Measurements from ENCODE around the gene LCAT. TPM values are rescaled to one million over a fixed set of nuclear protein-coding genes. Genes with fewer than 3 reads are reported as not detected.
A peak's percentile ranks its signal among the peaks of the same experiment; 100 is the strongest.

LCAT gene, protein sequence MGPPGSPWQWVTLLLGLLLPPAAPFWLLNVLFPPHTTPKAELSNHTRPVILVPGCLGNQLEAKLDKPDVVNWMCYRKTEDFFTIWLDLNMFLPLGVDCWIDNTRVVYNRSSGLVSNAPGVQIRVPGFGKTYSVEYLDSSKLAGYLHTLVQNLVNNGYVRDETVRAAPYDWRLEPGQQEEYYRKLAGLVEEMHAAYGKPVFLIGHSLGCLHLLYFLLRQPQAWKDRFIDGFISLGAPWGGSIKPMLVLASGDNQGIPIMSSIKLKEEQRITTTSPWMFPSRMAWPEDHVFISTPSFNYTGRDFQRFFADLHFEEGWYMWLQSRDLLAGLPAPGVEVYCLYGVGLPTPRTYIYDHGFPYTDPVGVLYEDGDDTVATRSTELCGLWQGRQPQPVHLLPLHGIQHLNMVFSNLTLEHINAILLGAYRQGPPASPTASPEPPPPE
- total RNA-seq (ENCODE audit: unreplicated experiment): 17.0 TPM
- long read RNA-seq: 0 reads

DNA sequence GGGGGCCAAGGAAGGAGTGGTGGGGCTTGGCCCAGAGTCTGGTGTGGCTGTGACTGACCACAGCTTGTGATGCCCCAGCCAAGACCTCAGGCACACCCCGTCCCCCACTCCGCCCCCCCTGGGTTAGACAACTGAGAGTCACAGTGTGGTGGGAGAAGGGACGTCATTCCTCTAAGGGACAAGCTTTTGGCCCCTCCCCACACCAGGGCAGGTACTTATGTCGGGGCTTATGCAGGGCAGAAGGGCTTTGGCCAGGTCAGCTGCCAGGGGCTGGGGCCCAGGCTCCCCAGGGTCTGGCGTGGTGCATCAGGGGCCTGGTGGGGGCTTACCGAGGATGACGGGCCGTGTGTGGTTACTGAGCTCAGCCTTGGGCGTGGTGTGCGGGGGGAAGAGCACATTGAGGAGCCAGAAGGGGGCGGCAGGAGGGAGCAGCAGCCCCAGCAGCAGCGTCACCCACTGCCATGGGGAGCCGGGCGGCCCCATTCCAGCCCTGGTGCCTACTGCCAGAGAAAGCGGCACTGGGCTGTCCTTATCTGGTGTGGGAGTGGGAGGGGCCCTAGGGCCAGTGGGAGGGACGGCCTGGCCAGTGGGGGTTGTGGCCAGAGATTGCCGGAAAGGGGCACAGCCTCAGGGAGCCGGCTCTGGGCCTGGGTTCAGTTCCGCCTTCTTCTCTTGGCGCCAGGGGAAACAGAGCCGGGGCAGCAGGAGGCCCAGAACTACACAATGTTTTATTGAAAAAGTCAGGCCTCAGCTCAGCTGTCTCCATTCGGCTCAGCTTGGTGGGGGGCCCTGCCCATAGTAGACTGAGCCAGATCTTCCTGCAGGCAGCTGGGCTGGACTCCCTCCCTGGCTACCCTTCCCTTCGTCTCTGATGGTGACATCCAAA, at the start of gene LCAT:
TSS of gene LCAT (minus strand) at position 502 of the 886 bp plus-strand sequence. CDS start at position 483, 19 bp downstream.
- no peak for DNase-seq (ENCODE audit: low spot score)
- Mint-ChIP-seq H3K4me3 (ENCODE audit: unreplicated experiment) (no peak within 1 kb of the TSS), H3K9me3 (ENCODE audit: unreplicated experiment) (no peaks in the 10 kb centered on the region), H3K27me3 (ENCODE audit: unreplicated experiment) (peaks cover 4% of the 10 kb centered on the region), H3K4me1 (ENCODE audit: unreplicated experiment) (no peaks in the 10 kb centered on the region), H3K36me3 (ENCODE audit: low read depth, unreplicated experiment) (peaks cover 4% of the 10 kb centered on the region), H3K27ac (ENCODE audit: unreplicated experiment) (no peak within 1 kb of the TSS)
- TF ChIP-seq, protein P1, sequence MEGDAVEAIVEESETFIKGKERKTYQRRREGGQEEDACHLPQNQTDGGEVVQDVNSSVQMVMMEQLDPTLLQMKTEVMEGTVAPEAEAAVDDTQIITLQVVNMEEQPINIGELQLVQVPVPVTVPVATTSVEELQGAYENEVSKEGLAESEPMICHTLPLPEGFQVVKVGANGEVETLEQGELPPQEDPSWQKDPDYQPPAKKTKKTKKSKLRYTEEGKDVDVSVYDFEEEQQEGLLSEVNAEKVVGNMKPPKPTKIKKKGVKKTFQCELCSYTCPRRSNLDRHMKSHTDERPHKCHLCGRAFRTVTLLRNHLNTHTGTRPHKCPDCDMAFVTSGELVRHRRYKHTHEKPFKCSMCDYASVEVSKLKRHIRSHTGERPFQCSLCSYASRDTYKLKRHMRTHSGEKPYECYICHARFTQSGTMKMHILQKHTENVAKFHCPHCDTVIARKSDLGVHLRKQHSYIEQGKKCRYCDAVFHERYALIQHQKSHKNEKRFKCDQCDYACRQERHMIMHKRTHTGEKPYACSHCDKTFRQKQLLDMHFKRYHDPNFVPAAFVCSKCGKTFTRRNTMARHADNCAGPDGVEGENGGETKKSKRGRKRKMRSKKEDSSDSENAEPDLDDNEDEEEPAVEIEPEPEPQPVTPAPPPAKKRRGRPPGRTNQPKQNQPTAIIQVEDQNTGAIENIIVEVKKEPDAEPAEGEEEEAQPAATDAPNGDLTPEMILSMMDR (IDR thresholded peaks at IDR 0.05; ENCODE audit: unreplicated experiment): no peak

DNA sequence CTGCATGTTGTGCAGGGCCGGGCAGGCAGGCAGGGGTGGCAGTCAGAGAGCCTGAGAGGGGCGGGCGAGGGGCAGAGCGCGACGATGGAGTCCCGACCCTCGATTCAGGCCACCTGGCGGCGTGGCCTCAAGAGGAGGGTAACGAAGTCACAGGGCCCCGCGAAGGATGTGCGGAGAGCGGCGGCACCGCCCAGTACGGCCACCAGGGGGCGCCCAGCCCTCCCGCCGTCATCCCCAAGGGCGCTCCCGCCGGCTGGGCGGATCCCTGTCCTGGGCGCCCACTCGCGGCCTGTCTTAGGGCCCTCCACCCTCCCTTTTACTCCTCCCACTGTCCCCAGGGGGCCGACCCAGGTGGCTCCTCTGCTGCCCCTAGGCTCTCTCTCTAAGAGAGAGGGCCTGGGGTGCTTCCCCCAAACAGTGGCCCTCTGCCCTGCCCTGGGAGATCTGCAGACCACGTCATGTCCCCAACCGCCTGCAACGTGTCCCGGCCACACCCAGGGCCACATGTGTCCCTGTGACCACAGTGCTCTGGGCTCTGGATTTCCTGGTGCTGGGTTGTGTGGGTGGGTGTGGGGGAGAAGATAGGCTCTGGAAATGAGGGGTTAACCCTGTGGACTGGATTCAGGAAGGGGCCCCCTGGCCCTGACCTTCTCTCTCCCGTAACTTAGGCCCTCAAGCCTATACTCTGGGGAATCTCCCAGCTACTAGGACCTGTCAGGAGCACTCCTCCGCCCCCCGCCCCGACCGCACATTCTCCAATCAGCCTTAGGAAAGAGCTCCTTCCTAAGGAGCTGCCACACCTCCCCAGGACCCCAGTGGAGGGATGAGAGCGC, 49.5 kb upstream of the LCAT start:
- TF ChIP-seq, protein P1 (IDR thresholded peaks at IDR 0.05; ENCODE audit: unreplicated experiment): peak; percentile 97
- H3K4me3 Mint-ChIP-seq (ENCODE audit: unreplicated experiment): peak overlapping the region; percentile 62
- DNase-seq (ENCODE audit: low spot score): peak; percentile 78
- peaks cover 3% of the 10 kb centered on the region for H3K4me1 Mint-ChIP-seq (ENCODE audit: unreplicated experiment)
- no peak overlapping the region for H3K27ac Mint-ChIP-seq (ENCODE audit: unreplicated experiment)
- H3K27me3 Mint-ChIP-seq (ENCODE audit: unreplicated experiment): peaks cover 10% of the 10 kb centered on the region
- no peaks in the 10 kb centered on the region for H3K9me3 Mint-ChIP-seq (ENCODE audit: unreplicated experiment)
- H3K36me3 Mint-ChIP-seq (ENCODE audit: low read depth, unreplicated experiment): no peaks in the 10 kb centered on the region

DNA sequence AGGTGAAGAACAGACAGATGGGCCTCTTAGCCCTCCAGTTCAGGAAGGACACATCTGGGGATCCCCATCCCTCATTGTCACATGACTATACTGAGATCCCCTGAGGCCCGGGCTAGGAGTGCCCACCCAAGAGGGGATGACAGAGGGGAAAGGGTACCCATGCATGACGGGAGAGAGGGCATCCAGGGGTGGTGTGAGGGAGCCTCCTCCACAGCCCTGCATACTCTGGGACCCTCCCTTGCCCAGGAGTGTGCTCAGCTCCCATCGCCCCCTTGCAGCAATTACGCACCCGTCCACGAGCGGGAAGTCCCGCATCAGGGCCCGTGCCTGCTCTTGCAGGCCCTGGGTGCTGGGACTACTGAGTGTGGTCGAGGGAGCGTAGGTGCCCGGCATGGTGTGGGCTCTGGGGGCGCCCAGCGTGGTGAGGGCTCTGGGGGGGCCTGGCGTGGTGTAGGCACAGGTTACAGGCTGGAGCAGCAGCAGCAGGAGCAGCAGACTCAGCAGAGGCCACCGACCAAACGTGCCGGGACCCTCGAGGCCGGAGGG, 48.8 kb upstream of the LCAT start:
- Mint-ChIP-seq H3K36me3 (ENCODE audit: low read depth, unreplicated experiment) (peaks cover 4% of the 10 kb centered on the region), H3K4me3 (ENCODE audit: unreplicated experiment) (no peak overlapping the region), H3K9me3 (ENCODE audit: unreplicated experiment) (no peaks in the 10 kb centered on the region), H3K27me3 (ENCODE audit: unreplicated experiment) (peaks cover 11% of the 10 kb centered on the region), H3K27ac (ENCODE audit: unreplicated experiment) (no peak overlapping the region), H3K4me1 (ENCODE audit: unreplicated experiment) (peaks cover 8% of the 10 kb centered on the region)
- no peak for DNase-seq (ENCODE audit: low spot score)
- TF ChIP-seq, protein P1 (IDR thresholded peaks at IDR 0.05; ENCODE audit: unreplicated experiment): no peak

DNA sequence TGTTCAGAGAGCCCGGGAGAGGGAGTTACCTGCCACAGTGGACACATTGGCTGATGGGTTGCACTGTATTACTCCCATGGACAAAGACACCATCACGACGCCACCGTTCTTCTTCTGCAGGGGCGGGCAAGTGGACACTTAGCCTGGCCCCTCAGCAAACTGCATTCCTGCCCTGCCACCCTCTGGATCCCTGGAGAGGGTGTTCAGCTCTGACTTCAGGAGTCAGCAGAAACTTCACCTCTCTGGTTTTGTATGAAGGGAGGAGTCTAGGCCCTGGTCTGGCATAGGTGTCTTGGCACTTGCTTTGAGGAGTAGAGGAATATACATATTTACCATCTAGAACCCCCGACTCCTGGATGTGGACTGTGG, 46.1 kb upstream of the LCAT start:
- H3K36me3 Mint-ChIP-seq (ENCODE audit: low read depth, unreplicated experiment): peaks cover 5% of the 10 kb centered on the region

More for the DNA sequence above, 46.1 kb upstream of the LCAT start:
- Mint-ChIP-seq H3K4me3 (ENCODE audit: unreplicated experiment) (no peak overlapping the region), H3K27me3 (ENCODE audit: unreplicated experiment) (peaks cover 11% of the 10 kb centered on the region), H3K4me1 (ENCODE audit: unreplicated experiment) (peaks cover 13% of the 10 kb centered on the region), H3K9me3 (ENCODE audit: unreplicated experiment) (no peaks in the 10 kb centered on the region), H3K27ac (ENCODE audit: unreplicated experiment) (peak overlapping the region; percentile 67)
- TF ChIP-seq, protein P1 (IDR thresholded peaks at IDR 0.05; ENCODE audit: unreplicated experiment): no peak
- no peak for DNase-seq (ENCODE audit: low spot score)

All from endothelial cell (in vitro differentiated cells).